GM19324 (cell line): ENCODE results near the gene LMTK3.
"Not testable (repeated sequence)": the region's sequence is repeated elsewhere in the genome, so short reads cannot be mapped to it uniquely, and the experiment has no call there.

Experiments
- ATAC-seq: cut with Tn5 transposase; IDR thresholded peaks from one replicate; pipeline ENCODE4 v1.9.1; 2021; ENCODE audit warnings: mild to moderate bottlenecking, moderate library complexity; ENCODE audit not compliant: unreplicated experiment, low FRiP score

LMTK3 gene

DNA sequence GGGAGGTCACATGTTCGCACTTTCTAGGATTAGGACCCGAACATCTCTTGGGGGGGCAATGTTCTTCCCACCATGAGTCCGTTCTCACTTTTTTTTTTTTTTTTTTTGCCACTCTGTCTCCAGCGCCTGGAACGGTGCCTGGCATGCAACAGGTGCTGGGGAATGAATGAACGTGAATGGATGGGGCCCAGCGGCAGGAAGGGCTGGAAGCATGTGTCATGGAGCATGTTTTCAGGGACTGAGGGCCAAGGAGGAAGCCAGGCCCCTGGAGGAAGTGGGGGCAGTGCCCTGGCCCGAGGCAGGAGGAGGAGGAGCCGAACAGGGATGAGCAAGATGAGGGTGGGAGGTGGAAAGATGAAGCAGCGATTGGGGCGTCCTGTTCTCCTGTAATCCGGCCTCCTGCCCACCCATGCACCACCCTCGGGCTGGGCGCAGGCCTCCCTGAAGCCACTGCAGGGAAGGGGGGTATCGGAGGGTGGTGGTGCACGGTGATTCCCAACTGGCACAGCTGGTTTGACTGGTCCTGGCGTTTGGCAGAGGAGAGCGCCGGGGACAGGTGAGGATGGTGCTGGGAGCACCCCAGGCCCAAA is 31.6 kb upstream of the LMTK3 start:
- ATAC-seq, result no peak

DNA sequence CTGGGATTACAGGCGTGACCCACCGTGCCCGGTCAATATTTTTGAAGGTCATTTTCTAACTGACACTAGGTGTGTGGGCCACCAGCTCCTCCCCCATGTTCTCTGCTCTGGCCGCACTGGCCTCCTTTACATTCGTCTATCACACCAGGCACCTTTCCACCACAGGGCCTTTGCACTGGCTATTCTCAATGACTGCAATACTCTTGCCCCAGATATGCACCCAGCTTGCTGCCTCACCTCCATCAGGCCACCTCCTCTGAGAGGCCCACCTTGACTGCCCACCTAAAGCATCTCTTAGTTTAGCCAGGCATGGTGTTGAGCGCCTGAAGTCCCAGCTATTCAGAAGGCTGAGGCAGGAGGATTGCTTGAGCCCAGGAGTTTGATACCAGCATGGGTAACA is 30.2 kb upstream of the LMTK3 start:
- ATAC-seq, result no peak

DNA sequence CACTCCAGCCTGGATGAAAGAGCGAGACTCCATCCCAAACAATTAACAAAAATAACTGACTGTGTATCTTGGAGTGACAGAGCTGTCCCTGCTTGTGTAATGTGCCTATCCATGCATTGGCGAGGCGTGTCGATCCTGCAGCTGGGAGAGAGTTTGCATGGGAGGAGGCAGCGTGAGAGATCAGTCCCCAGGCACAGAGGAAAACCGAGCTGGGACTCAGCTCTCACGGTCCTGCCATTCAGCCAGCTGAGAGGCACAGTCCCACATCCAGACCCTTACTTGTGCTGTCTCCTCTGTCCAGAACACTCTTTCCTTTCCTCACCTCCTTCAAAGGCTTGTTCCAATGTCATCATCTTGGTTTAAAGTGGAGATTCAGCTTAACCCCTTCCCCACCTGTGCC is 28.5 kb upstream of the LMTK3 start:
- no peak for ATAC-seq

DNA sequence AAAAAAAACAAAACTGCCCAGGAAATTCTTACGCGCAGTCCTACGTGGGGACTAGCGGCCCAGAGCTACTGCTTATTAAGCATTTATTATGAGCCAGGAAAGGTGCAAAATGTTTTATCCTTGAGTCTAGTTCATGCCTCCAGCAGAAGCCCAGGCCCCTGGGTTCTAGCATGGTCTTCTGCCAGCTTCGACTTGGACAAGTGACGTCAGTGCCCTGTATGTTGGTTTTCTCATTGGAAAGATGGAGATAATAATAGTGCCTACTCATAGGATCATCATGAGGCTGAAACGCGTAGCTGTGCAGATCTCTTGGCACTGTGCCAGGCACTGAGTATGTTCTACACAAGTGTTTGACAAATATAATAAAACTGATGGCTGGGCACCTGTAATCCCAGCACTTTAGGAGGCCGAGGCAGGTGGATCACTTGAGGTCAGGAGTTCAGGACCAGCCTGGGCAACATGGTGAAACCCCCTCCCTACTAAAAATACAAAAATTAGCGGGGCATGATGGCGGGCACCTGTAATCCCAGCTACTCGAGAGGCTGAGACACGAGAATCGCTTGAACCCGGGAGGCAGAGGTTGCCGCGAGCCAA is 28.0 kb upstream of the LMTK3 start:
- no peak for ATAC-seq

DNA sequence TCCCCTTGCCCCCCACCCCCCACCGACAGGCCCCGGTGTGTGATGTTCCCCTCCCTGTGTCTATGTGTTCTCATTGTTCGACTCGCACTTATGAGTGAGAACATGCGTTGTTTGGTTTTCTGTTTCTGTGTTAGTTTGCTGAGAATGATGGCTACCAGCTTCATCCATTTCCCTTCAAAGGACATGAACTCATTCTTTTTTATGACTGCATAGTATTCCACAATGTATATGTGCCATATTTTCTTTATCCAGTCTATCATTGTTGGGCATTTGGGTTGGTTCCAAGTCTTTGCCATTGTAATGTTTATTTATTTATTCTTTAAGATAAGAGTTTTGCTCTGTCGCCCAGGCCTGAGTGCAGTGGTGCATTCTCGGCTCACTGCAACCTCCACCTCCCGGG is 26.4 kb upstream of the LMTK3 start:
- not testable (repeated sequence) for ATAC-seq

DNA sequence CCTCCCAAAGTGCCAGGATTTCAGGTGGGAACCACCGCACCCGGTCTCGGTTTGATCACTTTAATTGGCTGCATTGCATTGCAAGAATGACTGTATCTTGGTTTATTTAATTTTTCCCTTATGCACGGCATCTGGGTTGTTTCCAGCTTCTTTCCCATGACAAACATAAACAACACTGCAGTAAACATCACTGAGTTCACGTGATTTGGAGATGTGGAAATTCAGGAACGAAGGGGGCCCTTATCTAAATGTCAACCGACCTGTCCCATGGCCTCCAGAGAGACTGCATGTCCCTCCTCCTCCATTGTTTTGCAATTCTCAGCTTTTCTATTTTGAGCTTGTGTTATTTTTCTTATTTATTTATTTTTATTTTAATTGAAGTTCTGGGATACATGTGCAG is 25.9 kb upstream of the LMTK3 start:
- ATAC-seq, result no peak

DNA sequence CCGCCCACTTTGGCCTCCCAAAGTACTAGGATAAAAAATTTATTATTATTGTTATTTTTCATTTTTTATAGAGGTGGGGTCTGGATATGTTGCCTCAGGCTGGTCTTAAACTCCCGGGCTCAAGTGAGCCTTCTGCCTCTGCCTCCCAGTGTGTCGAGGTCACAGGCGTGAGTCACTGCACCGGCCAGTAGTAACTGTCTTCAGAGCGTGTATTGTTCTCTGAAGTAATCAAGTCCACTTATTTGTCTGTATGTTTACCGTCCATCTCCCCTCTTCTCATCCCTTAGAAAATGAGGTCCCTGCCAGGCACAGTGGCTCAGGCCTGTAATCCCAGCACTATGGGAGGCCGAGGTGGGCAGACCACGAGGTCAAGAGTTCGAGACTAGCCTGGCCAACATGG is 22.1 kb upstream of the LMTK3 start:
- no peak for ATAC-seq

DNA sequence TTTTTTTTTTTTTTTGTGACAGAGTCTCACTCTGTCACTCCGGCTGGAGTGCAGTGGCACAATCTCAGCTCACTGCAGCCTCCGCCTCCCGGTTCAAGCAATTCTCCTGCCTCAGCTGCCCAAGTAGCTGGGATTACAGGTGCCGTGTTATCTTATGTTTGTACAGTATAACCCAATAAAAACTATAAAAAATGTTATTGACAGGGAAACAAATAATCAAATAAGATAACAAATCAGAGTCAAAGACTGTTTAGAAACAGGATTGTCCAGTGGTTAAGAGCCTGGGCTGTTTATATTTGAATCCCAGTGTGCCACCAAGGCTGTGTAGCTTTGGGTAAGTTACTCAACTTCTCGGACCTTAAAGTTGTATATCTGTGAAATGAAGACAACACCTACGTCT is 19.1 kb upstream of the LMTK3 start:
- ATAC-seq, result no peak

DNA sequence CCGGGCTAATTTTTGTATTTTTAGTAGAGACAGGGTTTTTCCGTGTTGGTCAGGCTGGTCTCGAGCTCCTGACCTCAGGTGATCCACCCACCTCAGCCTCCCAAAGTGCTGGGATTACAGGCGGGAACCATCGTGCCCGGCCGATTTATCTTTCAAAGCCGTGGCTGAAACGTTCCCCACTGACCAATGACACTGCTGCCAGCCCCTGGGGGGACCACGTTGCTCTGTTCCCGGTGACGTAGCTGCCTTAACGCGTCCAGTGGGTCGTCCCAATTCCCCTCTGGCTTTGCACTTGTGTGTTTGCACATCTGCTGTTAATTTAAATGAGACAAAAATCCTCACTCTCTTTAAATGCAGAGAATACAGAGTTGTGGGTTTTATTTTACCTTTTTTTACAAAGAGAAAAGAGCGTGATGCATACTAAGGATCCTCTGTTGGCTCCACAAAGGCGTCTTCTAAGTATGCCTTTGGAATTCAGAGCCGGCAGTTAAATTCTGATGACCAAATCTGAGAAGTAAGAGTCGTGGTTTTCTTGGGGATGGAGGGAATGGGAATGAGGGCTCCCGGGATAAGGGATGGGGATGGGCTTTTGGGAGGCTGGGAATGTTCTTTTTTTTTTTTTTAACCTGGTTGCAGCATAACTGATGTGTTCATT is 18.6 kb upstream of the LMTK3 start:
- ATAC-seq, result no peak

DNA sequence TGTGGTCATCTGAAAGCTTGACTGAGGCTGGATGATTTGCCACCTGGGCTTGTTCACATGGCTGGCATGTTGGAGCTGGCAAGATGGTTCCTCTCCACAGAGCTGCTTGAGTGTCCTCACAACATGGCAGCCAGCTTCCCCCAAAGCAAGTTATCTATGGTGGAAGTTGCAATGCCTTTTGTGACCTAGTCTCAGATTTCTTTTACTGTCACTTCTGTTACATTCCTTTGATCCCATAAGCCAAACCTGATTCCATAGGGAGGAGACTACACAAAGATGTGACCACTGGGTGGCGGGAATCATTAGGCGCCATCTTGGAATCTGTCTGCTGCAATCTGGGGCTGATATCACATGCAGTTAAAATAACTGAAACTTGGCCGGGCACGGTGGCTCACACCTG is 17.5 kb upstream of the LMTK3 start:
- ATAC-seq, result no peak

DNA sequence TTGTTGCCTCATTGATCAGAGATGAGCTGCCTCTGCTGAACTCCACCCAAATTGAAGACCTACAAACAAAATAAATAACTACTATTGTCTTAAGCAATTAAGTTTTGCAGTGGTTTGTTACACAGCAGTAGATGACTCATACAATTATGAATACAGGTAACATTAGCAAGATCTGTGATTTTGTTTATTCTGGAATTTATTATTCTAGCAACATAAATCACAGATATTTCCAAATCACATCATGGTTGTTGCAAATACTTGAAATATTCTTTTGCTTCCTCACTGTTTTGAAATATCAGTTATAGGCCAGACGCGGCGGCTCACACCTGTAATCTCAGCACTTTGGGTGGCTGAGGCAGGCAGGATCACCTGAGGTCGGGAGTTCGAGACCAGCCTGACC is 13.1 kb upstream of the LMTK3 start:
- no peak for ATAC-seq

DNA sequence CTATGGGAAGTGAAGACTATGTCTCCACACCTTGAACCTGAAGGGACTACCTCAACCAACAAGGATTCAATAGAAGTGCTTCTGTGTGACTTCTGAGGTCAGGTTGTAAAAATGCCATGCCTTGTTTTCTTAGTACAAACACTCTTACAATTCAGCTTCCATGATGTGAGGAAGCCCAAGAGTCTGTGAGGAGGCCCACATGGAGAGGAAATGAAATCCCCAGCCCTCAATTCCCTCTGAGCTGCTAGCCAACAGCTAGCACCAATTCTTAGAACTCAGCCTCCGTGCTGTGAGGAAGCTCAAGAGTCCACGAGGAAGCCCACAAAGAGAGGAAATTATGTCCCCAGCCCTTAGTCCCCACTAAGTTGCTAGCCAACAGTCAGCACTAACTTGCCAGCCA is 12.6 kb upstream of the LMTK3 start:
- ATAC-seq, result no peak

DNA sequence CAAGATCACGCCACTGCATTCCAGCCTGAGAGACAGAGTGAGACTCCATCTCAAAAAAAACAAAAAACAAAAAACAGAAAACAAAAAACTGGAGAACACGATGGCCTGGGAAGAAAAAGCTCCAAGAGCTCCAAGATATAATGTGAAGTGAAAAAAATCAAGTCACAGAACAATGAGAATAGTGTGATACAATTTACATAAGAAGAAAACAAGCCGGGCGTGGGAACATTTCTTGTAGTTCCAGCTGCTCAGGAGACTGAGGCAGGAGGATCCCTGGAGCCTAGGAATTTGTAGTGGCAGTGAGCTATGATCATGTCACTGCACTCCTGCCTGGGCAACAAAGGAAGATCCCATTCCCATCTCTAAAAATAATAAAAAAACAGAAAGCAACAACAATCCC is 8.5 kb upstream of the LMTK3 start:
- no peak for ATAC-seq

DNA sequence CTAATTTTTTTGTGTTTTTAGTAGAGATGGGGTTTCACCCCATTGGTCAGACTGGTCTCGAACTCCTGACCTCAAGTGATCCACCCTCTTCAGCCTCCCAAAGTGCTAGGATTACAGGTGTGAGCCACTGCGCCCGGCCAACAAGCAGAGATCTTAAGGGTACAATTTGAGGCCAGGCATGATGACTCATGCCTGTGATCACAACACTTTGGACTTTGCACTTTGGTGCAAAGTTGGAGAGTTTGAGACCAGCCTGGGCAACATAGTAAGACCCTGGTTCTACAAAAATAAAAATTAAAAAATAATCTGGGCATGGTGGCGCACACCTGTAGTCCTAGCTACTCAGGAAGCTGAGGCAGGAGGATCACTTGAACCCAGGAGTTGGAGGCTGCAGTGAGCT is 7.8 kb upstream of the LMTK3 start:
- ATAC-seq, result not testable (repeated sequence)

DNA sequence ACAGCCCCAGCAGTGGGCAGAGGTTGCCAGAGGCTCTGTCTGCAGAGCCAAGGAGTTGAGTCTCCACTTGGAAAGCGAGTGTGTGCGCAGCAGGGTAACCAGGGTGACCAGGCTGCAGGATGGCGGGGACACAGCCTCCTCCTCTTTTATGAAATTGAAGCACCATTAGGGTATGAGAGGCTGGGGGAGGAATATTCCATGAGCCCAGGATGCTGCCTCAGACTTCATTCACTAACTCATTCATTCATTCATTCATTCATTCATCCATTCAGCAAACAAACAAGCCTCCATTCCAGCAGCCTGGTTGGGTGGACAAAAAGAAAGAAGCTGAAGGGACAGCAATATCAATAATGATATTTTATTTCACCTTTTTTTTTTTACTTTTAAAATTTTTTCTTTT is 6.6 kb upstream of the LMTK3 start:
- no peak for ATAC-seq

DNA sequence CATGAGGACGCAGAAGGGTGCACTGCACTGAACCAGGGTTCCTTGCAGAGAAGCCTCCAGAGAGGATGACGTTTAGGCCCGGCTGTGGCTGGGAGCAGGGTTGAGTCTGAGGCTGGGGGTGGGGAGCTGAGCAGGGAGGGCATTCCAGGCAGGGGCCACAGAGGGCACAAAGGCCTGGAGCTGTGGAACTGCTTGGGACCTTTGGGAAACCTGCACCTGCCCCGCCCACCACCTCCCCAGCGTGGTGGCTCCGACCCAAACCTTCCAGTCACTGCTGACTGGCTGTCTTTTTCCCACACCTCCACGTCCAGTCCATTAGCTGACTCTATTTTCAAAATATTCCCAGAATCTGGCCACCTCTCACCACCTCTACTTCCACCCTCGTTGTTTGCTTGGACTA is 4.9 kb upstream of the LMTK3 start:
- ATAC-seq, result no peak

DNA sequence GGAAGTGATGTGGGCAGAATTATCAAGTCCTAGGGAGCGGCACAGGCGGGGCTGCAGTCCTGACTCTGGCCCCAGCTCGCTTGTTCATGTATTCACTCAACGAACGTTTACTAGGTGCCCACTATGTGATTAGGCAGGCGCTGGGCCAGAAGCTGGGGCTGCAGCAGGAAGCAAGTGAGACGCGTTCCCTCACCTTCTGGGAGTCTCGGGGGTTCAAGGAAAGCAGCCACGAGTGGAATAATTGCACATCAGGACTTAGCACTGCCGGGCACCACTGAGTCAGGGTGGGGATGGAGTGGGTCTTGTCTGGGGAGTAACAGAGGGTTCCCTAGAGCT is 2.5 kb upstream of the LMTK3 start:
- ATAC-seq, result no peak

DNA sequence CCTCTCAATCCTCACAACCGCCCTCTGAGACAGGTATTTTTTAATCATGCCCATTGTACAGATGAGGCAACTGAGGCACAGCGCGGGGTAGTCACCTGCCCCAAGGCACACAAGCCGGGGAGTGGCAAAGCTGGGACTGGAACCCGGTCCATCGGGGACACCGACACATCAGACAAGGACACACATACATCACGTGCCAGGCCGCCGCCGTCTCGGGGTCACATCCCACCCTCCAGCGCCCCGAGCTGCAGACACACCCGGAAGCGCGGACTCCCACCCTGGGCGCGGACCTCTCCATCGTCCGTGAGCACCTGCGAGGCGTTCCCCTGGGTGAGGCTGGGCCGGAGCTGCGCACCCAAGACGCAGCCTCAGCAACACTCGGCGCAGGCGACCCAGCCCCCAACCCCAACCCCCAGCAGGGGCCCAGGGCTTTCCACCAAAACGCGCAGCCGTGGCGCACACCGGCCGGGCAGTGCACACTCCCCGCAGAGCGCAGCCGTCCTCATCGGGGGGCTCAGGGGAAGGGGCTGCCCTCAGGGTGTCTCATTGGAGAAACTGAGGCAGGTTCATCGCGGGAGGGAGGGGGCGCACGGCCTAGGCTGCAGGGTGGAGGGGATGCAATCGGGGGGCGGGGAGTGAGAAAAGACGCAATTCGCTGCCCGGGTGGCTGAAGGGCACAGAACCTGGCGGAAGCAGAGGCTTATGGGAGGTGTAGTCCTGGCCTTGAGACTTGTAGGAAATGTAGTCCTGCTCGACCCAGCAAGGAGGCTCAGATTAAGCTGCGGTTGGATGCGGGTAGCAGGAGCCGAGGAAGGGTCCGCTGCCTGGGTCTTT is 1.9 kb upstream of the LMTK3 start:
- no peak for ATAC-seq

DNA sequence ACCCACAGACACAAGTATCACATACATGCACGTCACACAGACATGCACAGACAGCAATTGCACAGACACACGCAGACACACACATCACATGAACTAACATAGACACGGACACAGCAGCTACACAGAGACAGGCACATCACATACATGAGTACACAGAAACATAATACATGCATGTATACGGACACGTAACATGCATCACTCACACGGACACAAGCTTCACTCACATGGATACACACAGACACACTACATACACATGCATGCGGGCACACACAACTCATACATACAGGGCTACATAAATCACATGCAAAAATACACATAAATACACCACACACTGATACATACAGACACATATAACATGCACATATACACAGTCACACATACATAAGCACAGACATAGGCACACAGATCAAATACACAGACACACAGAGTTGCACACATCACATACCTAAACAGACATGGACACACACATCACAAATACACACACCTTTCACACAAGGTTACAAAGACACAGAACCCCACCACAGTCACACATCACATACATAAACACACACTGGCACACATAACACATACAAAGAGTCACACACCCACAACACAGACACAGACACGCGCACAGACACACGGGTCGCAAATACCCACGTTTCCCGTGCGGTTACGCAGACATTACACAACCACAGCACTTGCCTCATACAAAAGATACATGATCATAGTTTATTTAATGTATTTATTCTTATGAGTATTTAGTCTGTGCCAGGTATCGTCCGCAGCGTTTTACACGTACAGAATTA is 1.1 kb upstream of the LMTK3 start:
- no peak for ATAC-seq

DNA sequence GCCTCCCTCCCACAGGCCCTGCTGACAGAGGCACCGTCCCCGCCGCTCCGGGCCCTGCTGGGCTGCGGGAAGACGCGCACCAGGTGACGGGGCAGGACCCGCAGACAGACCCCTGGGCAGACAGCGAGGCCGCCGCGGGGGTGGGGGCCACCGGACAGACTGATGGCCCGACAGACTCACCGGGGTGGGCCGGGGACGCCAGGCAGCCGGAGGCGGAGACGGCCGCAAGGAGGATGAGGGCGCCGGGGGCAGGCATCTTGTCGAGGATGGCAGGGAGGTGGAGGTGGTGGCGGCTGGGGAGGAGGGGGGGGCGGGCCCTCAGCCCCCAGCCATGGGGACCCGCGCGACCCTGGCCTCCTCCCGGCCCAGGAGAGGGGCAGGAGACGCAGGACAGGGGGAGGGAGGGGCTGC is 309 bp downstream of the LMTK3 start:
- no peak for ATAC-seq
